DMS79 (cell line): ENCODE data around the gene CFD.
"Not testable (repeated sequence)": the region's sequence is repeated elsewhere in the genome, so short reads cannot be mapped to it uniquely, and the experiment has no call there.

ENCODE experiments used
- DNase-seq: peaks from one replicate; lab custom pipeline; 2025; lab: John Stamatoyannopoulos, UW

Gene CFD

DNA sequence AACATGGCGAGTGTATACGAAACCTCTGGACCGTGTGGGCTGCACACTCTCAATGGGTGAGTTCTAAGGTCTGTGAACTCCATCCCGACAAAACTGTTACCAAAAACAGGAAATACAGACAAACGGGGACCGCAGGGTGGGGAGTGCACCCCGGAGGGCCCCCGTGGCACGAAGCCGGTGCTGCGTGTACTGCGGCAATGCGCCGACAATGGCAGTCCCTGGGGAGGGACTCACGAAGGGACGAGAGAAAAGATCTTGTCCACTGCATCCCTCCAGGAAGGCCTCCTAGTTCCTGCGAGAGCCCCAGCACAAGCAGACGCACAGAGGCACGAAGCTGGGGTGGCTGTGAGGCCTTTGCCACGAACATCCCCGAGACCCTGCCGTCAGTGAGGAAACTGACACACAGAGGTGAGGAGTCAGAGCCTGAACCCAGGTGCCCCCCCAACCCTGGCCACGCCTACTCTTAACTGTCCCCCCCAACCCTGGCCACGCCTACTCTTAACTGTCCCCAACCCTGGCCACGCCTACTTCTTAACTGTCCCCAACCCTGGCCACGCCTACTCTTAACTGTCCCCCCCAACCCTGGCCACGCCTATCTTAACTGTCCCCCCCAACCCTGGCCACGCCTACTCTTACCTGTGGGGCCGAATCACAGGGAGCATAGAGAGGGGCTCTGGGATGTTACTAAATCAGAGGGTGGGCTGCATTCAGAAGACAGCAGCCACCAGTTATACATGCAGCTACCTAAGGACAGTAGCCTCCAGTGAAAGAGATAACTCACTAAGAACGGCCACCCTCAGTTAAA lies 29.3 kb downstream of the CFD start:
- DNase-seq = no peak

DNA sequence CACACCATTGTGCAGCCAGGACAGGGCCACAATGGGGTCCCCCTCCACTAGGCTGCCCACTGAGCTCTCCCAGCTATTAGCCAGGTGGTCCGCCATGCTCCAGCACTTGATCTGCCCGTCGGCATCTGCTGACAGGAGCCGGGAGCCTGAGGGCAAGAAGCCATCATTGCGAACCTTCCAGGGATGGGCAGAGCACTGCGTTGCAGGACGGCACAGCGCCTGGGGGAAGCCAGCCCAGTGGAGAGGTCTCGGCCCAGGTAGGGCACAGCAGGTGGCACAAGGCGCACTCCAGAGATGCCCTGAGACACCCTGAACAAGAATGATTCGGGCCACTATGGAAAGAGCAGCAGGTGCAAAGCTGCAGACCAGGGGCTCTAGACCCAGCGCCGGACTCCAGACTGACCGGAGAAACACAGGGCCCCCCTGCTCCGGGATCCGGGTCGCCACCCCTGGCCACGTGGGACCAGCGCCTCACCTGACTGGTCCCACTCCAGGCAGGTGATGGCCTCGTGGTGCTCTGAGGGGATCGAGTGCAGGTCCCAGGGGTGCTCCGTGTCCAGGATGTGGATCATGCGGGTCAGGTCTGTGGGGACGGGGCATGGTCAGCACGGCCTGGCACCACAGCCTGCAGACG lies 30.3 kb downstream of the CFD start:
- no peak for DNase-seq

DNA sequence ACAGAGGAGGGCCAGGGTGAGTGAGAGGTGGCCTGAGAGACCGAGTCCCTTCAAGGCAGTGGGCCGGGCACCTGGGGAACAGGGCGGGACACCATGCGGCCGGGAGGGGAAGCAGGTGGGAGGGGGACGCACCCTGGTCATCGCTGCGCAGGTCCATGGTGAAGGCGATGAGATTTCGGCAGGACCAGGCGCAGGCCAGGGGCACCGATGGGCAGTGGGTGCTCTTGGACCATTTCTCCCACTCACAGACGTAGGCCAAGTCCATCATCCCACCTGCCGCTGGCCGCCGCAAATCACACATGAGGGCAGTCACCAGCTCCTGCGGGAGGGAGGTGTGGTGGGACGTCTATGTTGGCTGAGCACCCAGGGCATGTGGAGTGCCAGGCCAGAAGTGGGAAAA lies 31.4 kb downstream of the CFD start:
- DNase-seq = no peak

DNA sequence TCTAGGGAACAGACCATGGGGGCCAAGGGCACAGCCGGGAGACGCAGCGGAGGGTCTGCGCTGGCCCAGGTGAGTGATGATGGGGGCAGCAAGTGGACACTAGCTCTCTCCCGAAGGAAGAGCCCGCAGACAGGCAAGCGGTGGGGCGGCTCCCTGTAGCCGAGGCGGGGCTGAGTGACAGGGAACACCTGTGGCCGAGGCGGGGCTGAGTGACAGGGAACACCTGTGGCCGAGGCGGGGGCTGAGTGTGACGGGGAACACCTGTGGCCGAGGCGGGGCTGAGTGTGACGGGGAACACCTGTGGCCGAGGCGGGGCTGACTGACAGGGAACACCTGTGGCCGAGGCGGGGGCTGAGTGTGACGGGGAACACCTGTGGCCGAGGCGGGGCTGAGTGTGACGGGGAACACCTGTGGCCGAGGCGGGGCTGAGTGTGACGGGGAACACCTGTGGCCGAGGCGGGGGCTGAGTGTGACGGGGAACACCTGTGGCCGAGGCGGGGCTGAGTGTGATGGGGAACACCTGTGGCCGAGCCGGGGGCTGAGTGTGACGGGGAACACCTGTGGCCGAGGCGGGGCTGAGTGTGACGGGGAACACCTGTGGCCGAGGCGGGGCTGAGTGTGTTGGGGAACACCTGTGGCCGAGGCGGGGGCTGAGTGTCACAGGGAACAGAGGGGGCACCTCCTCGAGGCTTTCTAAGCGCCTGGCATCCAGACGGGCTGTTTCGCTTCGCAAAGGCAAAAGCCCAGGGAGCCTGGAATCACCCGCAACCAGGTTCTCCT lies 32.1 kb downstream of the CFD start:
- DNase-seq = not testable (repeated sequence)

DNA sequence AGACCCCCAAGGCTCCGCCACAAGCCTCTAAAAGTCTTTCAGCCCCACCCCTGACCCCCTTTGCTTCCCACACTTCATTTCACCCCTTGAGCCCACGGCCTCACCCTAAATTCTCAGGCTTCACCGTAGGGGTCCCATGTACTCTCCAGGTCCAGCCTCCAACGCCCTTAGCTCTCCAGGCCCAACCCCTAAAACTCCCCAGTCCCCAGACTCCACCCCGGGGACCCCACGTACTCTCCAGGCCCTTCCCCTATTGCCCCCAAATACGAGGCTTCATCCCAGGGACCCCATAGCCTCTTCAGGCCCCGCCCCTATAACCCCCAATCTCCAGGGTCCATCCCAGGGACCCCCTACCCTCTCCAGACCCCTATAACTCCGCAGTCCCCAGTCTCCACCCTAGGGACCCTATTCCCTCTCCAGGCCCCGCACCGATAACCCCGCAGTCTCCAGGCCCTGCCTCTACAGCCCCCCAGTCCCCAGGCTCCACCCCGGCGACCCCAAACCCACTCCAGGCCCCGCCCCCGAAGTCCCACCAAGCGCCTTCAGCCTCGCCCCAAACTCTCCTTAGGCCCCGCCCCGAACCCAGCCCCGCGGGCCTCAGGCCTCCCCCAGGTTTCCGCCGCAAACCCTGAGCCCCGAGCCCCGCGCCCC lies 32.9 kb downstream of the CFD start:
- DNase-seq = no peak

DNA sequence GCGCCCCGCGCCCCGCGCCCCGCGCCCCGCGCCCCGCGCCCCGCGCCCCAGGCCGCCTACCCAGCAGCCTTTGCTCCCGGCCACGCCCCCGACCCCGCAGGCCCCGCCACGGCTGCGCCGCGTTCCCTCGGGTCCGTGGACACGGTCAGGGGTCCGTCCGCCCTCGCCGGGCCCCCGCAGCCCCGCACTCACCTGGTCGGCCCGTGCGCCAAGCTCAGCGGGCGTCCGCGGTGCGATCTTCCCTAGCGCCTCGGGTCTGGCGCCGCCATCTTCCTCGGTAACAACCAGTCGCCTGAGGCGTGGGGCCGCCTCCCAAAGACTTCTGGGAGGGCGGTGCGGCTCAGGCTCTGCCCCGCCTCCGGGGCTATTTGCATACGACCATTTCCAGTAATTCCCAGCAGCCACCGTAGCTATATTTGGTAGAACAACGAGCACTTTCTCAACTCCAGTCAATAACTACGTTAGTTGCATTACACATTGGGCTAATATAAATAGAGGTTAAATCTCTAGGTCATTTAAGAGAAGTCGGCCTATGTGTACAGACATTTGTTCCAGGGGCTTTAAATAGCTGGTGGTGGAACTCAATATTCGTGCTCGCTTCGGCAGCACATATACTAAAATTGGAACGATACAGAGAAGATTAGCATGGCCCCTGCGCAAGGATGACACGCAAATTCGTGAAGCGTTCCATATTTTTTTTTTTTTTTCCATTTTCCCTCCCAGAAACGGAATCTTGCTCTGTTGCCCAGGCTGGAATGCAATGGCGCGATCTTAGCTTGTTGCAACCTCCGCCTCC lies 33.6 kb downstream of the CFD start, which contains the start of the genes MED16 and RNU6-9:
Gene MED16, minus strand, starts transcription at position 294 of the 796 bp plus-strand sequence. CDS start 2,056 bp downstream, outside the sequence.
Gene RNU6-9, plus strand, starts transcription at position 591 of the 796 bp plus-strand sequence.
- peak; percentile 71 for DNase-seq

DNA sequence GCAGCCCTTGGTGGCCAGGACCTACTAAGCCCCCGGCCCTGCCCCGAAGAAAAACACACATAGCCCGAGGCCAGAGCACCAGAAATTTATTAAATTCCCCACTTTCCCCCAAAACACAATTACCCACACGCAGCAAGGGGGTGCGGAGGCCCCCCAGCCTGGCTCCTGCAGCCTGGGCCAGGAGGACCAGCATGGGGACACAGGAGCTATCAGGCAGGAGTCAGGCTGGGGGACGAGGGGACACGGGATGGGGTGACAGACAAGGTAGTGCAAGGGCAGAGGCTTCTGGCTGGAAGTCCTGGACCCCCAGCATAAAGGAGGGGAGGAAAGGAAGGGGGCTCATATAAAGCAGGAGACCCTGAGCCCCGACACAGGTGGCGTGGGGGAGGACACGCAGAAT lies 37.0 kb downstream of the CFD start:
- DNase-seq = no peak

DNA sequence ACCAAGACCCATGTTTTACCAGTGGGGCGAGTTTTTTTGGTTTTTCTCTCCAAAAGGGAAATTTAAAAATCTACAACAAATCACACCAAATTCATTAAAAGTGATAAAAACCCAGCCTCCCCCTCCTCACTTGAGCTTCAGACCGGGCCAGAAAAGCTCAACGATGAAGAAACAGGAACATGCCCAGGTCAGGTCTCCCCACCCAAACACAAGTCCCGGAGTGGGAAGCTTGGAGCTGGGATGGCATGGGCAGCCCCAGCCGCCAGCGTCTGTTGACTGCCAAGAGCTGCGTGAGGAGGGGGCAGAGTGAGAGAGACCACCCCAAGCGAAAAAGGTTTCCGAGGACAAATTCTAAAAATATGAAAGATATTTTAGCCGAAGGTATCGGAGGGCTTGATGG lies 37.5 kb downstream of the CFD start:
- DNase-seq = no peak

DNA sequence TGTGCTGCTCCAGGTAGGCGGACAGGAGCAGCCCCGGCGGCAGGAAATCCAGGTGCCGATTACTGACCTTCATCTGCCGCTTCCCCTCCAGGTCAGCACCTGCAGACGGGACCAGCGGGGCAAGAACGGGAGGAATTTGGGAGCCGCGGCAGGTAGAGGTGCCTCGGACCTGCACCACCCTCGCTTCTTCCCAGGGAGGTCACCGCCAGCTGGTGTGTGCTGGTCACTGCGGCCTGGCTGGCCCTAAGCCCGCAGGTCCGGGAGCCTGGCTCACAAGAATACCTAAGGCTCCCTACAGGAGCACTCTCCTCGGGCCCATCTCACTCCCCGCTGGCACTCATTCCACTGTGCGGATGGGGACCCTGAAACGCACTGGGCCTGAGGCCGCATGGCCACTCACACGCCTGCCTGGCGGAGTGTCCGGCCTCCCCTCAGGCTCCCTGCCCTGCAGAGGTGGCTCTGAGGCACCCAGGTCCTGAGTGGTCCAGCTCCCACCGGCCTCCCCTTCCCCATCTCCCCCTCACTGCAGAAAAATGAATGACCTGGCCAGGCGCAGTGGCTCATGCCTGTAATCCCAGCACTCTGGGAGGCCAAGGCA lies 38.1 kb downstream of the CFD start:
- DNase-seq = no peak

DNA sequence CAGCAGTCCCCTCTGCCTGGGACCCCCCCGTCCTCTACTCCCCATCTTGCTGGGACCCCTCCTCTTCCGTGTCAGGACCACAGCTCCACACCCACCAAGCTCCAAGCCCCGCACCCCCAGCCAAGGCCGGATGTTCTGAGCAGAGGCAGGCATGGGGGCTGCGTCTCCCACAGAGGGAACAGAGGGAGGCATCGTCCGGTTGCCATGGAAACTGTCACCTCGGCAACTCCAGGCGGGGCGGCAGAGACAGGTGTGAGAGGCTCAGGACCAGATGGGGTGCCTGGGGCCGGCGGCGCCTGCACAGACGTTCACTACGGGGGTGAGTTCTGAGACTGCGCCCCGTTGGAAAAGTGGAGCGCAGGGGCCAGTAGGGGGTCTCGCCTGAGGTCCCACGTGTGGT lies 39.2 kb downstream of the CFD start:
- DNase-seq = no peak

DNA sequence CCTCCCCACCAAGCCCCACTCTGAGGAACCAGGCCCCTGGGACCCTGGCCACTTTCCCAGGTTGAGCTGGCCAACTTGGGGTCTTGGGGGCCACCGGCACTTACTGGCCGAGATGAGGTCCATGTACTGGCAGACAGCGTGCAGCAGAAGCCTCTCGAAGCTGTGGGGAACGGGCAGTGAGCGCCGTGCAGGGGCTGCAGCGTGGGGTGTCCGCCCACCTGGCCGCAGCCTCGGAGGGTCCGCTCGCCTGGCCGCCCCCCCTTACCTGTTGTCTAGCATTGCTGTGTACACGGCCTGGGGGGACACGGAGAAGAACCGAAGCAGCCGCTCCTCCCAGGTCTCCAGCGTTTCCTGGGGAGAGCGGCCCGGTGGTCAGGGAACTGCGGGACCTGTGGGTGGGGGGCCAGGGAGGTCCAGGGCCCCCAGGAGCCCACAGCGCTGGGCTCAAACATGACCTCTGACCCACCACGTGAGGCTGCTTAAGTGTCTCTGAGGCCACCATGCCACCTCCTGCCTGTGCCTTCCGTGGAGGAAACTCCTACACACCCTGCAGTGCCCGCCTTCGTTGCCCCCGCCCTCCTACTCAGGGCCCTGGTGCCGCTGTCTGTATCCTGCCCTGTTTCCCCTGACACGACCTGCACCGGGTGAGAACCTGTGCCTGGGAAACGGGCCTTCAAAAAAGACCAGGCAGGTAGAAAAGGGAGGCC lies 40.0 kb downstream of the CFD start:
- DNase-seq = no peak

DNA sequence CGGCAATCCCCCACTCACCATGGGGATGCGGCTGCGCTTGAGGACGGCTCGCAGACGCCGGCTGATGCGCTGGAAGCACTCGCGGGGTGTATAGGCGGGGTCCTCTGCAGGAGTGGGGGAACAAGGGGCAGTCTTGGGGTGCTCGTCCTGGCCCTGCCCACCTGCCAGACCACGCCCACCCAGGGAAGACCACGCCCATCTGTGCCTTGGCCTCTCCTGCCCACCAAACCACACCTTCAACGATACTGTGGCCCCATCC lies 40.5 kb downstream of the CFD start:
- DNase-seq = no peak

DNA sequence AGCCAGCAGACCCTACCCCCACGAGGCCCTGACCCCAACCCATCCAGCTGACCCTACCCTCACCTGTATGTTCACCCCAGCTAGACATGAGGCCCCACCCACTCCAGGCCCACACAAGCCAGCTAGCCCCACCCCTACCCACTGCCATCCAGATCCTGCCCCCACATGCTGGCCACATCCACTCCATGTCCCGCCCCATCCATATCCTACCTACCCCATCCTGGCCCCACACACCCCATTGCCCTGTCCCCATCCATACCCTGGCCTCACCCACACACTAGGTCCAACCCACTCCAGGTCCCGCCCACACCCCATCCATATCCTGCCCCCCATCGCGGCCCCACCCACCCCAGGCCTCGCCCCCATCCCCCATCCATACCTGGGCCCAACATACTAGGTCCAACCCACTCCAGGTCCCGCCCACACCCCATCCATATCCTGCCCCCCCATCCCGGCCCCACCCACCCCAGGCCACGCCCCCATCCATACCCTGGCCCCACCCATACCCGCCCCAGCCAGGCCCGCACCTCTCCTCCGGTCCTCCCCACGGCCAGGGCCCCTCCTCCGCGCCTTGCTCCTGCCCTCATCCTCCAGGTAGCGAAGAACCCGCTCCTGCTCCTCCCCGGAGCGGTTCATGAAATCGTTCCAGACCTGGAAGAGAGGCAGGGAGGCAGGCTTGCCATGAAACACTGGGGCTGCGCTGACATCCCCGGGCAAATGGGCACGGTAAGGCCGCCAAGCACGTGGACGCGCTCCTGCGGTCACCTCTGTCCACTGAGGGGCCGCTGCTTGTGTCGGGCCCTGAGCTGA lies 41.0 kb downstream of the CFD start:
- DNase-seq = no peak

DNA sequence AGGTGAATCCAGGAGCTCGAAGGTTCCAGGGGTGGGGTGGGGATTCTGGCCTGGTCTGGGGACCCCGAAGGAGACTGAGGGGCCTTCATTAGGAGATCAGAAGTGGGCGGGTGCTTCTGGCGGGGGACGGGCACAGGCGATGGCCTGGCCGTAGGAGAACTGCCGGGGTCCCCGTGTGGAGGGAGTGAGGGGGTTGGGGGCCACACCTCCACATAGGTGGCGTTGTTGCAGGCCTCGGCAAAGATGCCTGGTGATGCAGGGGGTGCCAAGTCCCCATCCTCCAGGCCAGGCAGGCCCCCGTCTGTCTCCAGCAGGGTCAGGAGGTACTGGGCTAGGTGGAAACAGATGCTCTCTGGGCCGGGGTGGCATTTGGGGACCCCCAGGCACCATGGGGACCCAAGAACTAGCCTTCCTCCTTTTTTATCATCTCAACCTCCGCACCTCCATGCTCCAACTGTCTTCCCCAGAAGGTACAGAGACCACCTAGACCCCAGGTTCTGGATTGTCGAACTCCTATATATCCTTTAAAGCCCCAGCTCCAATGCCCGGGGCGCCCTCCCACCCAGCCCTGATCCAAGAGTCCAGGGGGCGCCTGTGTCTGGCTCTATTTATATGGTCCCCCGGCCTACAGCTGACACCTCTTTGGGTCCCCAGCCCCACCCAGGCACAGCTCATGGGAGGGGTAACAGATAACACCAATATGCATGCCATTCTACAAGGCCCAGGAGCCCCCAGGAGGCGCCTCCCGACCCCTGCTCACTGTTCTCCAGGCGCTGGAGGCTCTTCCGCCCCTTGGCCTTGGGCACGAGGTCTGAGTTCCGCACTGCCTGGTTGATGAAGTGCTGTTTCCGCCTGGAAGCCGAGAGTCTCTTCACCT lies 42.0 kb downstream of the CFD start:
- no peak for DNase-seq

DNA sequence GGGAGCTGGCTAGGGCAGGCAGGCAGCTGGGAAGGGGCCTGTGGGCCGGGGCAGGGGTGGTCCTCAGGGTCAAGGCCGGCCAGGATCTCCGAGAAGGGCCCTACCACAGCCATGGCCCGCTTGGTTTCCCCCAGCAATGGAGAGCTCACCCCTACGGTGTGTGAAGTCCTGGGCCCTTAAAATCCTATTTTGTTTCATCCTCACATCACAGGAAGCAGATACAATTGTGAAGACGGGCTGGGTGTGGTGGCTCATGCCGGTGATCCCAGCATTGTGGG lies 42.6 kb downstream of the CFD start:
- DNase-seq = no peak

DNA sequence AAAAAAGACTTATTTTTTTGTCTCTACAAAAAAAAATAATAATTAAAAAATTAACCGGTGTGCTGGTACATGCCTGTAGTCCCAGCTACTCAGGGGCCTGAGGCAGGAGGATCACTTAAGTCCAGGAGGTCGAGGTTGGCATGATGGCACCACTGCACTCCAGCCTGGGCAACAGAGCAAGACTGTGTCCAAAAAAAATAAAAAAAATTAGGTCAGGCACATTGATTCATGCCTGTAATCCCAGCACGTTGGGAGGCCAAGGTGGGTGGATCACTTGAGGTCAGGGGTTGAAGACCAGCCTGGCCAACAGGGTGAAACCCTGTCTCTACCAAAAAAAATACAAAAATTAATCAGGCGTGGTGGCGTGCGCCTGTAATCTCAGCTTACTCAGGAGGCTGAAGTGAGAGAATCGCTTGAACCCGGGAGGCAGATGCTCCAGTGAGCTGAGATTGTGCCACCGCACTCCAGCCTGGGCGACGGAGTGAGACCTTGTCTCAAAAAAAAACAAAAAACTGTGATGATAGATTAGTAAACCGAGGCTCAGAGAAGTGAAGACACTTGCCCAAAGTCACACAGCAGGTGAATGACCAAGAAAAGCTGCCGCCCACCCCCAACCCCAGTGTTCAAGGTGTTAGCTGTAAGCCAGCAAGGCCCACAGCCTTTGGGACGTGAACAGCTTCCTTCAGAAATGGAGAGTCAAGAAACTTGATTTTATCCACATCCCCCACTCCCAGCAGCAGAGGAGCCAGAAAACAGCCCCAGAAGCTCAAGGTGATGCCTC lies 43.2 kb downstream of the CFD start:
- no peak for DNase-seq

DNA sequence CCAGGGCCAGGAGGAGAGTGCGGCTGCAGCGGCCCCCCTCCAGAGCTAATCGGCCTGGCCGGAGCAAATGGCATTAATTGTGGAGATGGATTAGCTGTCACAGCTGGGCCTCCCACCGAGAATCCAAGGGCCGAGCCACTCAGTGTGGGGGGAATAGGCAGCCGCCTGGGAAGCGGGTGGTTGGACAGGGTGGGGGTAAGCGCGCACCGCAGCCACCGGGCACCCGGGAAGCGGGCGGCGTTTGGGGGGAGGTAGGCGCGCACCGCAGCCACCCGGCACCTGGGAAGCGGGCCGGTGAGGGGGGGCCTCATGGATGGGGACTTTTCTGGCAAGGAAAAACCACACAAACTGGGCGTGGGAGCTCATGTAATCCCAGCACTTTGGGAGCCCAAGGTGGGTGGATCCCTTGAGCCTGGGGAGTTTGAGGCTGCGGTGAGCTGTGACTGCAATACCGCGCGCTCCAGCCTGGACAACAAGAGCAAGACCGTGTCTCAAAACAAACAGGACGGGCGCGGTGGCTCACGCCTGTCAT lies 43.9 kb downstream of the CFD start:
- no peak for DNase-seq

DNA sequence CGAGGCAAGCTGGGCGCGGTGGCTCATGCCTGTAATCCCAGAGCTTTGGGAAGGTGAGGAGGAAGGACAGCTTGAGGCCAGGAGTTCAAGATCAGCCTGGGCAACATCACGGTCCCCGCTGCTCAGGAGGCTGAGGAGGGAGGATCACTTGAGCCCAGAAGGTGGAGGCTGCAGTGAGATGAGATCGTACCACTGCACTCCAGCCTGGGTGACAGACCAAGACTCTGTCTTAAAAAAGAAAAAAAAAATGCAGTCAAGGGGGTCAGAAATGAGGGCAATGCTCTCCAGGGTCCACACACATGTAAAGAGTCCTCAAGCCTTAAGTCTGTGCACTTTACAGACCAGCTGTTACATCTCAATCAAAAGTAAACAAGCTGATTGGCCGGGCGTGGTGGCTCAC lies 45.1 kb downstream of the CFD start:
- no peak for DNase-seq
